Activated naive CD4-positive, alpha-beta T cell treated with Interleukin-2 at 50 U/mL for 16 hours (primary cell): Measurements from ENCODE around the gene KDM5B.
"Not testable (repeated sequence)": the region's sequence is repeated elsewhere in the genome, so short reads cannot be mapped to it uniquely, and the experiment has no call there.

Source experiments
- DNase-seq: peaks from one replicate; pipeline ENCODE4 v3.0.0-alpha.2; 2020

The KDM5B gene

DNA sequence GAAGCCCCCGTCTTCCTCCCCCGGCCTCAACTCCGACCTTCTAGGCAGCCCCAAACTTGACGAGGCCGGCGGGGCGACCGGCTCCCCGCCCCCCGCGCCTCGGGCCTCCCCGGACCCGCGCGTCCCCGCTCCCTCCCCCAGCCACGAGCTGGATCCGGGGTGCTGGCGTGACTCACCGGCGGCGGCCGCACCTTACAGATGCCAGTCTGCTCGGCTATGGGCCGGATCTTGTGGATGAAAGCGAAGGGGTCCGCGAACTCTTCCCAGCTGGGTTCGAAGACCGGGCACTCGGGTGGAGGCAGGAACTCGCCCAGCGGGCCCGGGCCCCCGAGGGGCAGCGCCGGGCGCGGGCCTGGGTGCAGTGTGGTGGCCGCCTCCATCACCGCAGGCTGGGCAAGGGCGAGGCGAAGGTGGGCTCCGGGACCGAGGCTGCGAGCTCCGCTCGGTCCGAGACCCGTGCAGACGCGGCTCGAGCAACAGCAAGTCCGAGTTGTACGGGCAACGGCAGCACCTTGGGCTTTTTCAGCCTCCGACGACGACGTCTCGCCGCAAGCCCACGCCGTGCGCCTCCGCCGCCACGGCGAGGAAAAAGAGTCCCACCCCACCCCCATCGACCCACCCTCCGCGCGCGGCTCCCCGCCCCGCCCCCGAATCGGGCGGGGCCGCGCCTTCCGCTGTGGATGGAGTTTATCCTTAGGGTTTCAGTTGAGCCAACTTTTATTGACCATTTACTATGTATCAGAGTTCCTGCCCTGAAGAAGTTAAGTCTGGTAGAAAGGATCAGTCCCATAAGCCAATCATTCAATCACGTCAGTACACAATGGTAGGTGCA, at the start of gene KDM5B:
KDM5B (minus strand) TSS at position 496 of the 832 bp plus-strand sequence; CDS start at position 380, 116 bp downstream.
- peak; percentile 77 for DNase-seq

DNA sequence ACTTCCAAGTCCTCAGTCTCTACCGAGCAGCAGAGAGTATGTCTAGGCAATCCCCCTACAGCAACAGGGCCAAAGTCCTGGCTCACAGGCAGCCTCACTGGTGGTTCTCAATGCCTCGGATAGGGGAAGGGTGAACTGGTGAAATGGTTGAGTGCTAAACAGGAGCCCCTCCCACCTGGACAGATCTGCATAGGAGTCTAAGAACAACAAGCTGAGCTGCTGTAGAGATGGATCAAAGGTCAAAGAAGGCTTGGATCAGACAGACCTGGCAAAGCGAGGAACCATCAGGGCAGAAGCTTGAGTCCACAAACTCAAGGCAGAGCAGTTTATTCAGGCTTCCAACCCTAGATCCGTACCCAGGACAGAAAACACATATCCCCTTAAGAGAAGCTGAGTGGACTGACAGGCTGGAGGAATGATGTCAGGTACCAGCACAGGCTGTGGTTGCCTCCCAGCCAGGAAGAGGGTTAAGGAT, 49.0 kb upstream of the KDM5B start:
- no peak for DNase-seq

DNA sequence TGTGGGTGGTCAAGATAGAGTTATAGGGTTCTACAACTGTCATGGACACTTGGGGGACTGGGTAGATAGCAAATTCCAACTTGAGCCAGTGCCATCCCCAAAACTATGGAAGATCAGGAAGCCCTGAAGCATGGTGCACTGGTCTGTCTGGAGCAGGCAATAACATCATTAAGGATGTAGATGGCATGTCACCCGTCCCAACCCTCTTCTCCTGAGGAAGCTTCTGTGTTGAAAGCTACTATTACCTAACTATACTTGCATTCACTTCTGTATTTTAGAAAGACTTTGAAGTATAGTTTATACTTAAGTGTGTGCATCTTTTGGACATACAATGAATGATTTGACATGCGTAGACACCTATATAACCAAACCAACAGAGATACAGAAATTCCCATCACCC, 47.8 kb upstream of the KDM5B start:
- DNase-seq = no peak

DNA sequence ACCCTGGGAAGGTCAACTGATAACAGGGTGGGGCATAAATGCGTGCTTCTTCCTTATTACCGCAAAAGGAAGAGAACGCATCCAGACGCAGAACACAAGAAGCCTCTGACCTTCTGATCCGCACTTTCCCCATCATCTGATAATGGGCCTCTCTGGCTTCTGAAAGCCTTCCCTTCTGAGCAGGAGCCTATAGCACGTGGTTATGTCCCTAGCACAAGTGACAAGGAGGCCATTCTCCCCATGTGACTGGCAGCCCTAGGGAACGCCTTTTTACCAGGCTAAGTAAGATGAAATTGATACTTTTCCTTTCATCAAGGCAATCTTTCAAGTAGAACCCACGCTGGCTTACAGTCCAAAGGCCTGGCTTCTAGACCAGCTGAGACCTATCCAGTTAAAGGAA, 46.6 kb upstream of the KDM5B start:
- no peak for DNase-seq

DNA sequence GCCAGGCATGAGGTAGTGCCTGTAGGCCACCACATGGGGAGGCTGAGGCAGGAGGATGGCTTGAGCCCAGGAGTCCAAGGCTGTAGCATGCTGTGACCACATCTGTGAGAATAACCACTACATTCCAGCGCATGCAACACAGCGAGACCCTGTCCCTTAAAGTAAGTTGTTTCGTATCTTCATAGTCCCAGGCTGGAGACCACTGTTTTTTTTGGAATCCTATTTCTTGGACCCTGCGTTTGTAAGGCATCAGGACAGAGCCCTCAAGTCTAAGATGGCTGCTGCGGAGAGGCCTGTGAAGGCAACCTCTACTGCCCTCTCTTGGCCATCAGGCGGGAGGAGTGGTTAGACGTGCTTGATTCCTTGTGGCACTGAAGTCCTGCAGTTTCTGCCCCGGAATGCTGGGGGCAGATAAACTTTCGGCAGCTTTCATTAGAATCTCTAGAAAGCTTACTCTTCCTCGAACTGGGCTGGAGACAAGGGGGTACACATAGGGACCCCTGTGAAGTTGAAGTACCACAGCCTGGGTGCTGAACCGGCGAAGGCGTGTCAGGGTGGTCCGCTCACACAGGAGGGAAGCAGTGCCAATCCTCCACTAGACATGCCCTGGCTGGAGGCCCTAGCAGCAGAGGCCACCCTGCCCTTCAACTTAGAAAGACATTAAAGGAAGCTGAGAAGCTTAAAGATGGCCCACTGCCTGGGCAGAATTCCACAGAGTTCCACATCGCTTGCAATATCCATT, 44.1 kb upstream of the KDM5B start:
- peak; percentile 33 for DNase-seq

DNA sequence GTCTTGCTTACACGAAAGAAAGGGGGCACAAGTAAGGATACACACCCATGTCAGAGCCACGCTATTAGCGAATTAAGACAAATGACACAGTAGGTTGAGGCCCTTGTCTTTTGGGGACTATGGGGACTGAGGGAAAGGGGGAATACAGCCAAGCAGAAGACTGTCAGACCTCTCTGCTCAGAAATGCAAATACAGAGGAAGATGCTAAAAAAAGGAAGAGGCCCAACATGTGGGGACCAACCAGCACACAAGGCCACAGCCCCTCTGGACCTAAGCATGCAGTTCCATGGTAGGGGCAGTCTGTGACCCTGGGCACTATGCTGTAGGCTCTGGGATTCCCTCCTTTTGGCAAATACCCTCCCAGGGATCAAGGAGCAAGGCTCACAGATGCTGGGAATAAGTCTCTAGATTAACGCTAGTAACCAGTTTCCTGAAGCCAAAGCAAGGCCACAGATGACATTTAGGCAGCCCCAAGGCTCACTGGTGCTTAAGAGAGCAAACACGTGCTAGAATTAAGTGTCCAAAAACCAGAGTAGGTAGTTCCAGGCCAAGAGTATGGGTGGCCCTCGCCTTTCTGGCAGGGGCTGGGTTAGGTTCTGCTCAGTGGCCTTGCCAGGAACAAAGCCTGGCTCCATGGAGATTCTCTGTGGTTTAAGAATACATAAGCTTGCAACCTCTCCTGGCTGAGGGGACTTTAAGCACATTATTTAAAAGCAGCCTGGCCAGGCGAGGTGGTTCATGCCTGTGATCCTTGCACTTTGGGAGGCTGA, 42.6 kb upstream of the KDM5B start:
- no peak for DNase-seq

DNA sequence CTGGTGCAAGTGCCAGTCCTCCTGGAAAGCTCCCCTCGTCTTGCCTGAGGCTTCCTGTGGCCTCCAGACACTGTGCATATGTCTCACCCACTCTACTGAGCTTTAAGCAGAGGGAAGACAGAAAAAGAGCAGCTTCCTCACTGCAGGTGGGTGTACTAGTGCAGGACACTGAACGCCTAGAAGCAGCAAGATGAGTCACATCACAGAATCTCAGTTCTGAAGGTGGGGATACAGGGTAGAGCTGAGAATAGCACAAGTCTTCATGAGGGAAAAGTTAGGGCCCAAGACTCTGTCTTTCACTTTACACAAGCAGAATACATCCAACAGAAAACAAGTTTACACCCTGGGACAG, 39.9 kb upstream of the KDM5B start:
- no peak for DNase-seq

GRCh38 chr1:202844935-202845334, 36.7 kb upstream of the KDM5B start:
- DNase-seq = no peak

DNA sequence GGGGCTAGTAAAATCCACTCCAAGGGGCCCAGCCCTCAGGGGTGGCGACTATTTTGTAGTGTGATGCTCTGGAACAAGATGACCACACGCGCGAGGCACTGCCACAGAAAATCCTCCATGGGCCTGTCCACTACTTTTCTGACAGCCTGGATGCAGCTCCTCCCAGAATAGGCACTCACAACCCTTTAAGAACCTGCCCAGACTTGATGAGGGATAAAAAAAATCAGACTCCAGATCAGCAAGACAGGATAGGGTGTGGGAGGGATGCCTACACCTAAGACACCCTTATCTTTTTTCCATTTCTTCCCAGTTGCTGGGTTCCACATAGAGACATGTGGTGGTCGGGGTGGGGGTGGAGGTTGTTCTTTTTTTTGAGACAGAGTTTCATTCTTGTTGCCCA, 36.0 kb upstream of the KDM5B start:
- no peak for DNase-seq

GRCh38 chr1:202843081-202843480, 34.9 kb upstream of the KDM5B start:
- DNase-seq = no peak

DNA sequence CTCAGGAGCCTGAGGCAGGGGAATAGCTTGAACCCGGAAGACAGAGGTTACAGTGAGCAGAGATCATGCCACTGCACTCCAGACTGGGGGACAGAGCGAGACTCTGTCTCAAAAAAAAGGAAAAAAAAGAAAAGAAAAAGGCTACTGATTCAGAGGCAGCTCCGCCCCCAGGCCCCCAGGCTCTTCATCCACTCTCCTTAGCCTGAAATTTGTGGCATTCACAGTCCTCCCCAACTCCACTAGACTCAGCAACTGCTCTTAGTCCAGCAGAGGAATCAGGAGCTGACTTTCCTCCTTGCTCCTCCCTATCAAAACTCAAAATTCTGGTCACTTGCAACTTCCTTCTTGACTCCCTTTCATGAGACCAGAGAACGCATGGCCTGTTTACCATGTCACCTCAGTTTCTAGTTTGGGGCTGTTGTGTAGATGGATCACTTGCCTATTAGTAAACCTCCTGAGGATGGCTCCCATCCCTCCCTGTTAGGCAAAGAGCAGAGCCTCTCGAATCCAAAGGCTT, 29.6 kb upstream of the KDM5B start:
- no peak for DNase-seq

DNA sequence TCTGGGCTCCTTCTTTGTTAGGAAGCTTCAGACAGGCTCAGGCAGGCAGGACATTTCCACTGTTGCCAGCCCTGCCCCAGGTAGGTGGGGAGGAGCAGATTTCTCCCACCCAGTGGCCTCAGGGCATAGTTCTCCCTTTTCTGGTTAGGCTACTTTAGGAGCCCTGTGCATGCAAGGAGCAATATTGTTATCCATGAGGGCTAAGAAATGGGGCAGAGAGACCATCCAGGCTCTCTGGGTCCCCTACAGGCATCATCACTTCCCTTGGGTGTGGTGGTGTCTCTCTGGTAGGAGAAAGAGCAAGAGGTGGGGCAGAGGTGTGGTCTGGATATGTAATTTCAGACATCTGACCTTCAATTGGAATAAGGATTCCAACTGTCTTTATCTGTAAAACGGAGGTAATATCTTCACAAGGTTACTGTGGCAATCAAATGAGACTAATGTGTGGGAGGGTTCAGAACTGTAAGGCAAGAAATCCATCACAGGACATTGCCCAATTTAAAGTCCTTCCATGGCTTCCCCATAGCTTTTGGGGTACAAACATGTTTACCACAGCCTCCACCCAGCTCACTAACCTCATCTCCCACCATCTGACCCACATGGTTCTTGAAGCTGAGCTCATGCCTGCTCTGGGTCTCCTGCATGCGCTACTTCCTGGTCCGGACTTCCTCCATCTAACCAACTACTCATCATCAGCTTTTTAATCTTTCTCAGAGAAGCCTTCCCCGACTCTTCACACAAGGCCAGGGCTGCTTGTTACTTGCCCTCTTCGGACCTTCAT, 28.6 kb upstream of the KDM5B start:
- no peak for DNase-seq

DNA sequence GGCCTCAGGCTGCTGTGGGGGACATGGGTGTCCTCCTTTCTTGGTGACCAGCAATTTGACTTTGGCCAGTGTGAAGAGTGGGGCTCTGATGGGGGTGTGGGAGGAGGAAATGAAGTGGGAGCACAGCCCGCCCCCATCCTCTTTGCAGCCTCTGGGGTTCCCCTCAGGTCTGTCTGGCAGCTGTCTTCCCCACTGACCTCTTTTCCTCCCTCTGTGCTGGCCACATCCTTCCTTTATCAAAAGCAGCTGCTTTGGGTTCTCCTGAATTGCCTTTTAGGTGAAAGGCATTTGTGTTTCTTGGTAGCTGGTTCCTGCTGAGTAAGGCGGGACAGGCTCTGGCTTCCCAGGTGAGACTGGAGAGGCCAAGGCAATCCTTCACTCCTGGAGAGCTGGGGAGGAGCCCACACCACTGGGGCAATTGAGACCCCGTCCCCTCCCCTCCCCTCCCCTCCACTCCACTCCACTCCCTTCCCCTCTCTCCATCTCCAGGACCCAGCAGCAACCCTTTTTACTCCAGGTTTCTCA, 27.4 kb upstream of the KDM5B start:
- DNase-seq = peak; percentile 18

DNA sequence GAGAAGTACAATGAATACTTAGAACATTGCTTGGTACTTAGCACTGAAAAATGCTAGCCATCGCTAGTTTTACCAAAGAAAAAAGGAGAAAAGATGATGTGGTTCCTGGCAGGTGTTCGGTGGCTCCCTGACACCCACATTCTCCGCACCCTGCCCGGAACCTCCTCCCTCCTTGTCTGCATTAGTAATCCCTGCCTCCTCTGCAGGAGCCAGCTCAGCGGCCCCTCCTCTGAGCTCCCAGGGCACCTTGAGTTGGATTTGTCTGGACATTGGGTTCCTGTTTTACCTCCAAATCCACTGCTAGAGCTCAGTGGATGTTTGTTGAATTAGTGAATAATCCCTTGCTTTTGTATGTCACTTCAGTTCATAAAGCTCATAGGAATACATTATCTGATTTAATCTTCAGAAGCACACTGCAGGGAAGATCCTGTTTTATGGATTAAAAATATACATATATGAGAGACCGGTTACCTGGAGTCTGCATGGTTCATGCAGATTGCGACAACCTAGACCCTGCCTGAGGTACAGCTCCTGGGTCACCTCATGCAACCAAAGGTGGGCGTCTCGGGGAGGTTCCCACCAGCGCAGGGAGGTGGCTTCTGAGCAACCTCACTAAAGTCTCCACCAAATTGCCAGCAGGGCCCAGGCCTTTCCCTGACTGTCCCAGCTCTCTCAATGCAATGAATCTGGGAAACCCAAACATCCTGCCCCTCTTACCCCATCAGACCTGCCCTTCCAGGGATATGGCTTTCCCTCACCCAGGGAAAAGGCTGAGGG, 26.7 kb upstream of the KDM5B start:
- peak; percentile 37 for DNase-seq

- DNase-seq = no peak
These were observed 23.7 kb upstream of the KDM5B start for GRCh38 chr1:202831906-202832305.

DNA sequence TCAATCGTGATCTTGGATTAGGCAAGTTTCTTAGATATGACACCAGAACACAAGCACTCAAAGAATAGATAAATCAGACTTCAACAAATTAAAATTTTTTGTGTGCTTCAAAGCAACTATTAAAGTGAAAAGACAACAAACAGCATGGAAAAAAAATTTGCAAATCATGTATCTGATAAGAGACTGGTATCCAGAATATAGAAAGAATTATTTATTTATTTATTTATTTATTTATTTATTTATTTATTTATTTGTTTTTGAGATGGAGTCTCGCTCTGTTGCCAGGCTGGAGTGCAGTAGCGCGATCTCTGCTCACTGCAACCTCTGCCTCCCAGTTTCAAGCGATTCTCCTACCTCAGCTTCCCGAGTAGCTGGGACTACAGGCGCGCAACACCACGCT, 21.0 kb upstream of the KDM5B start:
- not testable (repeated sequence) for DNase-seq

DNA sequence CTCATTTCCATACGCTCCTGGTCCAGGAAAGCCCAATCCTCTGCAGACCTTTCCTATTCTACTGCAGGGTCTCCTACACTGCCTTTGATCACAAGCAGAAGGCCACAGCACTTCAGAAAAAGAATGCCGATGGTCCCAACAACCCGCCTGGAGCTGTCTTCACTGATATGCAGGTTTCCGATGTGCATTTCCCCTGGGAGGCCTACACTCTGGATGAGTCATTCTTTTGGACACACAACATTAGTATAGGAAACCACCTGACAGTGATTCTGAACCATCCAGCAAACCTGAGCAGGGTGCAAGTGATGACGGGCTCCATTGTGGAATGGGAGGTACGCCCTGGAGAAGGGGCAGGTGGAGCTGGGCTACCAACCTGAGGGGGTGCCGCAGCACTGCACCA, 17.5 kb upstream of the KDM5B start:
- no peak for DNase-seq

- DNase-seq = no peak
These were observed 13.2 kb upstream of the KDM5B start for GRCh38 chr1:202821467-202821866.

DNA sequence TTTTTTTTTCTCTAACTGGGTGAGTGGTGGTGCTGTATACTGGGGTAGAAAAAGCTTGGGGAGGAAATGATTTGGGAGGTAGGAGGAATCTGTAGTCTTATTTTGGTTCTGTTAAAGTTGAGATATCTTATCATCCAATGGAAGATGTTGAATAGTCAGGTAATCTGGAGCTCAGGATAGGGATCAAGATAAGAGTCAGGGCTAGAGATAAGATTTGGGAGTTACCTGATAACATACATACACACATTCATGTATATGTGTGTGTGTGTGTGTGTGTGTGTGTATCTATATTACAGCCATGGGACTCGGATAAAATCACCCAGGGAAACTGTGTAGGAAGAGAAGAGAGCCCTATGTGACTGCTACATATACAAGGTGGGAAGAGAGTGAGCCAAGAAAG, 10.6 kb upstream of the KDM5B start:
- no peak for DNase-seq

DNA sequence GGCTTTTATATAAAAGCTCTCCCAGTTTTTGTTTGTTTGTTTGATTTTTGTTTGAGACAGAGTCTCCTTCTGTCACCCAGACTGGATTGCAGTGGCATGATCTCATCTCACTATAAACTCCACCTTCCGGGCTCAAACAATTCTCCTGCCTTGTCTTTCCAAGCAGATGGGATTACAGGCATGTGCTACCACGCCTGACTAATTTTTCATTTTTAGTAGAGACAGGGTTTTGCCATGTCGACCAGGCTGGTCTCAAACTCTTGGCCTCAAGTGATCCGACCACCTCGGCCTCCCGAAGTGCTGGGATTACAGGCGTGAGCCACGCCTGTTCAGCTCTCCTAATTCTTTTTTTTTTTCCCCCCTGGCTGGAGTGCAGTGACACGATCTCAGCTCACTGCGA, 6.9 kb upstream of the KDM5B start:
- no peak for DNase-seq
